NCI-H345 treated with DMSO at 0.1 percent for 48 hours (cell line): ENCODE results near the gene TMEM208.

ENCODE experiments used
- DNase-seq: peaks from one replicate; lab custom pipeline; 2025; ENCODE audit not compliant: unreplicated experiment; lab: John Stamatoyannopoulos, UW

Gene TMEM208

DNA sequence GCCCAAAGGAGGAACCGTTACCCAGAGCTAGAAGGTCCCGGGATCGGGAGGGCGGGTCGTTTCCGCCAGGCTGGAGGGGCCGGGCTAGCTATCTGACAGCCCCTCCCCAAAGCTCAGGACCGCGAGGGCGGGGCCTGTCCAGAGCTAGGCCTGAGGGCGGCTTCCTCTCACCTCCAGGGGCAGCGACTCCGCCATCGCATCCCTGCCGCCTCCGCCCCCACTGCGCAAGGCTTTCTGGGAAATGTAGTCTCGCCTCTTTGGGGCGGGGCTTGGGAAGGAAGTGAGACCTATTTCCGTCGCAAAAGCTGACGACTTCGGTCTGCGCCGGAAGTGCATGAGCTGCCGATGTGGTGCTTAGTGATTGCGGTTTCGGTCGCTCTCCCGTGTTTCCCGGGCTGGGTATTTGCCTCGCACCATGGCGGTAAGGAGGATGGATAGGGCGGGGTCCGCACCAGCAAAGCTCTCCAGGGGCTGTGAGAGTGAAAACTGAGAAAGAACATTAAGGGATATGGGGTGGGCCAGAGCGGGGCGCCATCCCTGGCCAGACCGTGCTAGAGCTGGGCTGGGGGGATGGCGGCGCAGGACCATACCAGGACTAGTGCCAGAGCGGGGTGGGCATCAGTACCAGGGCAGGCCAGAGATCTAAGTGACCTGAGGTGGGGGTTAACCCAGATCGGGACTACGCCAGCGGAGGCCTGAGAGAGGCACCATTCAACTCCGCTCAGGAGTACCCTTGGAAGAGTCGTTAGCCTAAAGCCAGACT lies at the start of gene TMEM208:
Gene TMEM208 (plus strand): TSS at position 327 of the 763 bp plus-strand sequence. CDS start 89 bp downstream, at position 416.
- DNase-seq: peak; percentile 79

DNA sequence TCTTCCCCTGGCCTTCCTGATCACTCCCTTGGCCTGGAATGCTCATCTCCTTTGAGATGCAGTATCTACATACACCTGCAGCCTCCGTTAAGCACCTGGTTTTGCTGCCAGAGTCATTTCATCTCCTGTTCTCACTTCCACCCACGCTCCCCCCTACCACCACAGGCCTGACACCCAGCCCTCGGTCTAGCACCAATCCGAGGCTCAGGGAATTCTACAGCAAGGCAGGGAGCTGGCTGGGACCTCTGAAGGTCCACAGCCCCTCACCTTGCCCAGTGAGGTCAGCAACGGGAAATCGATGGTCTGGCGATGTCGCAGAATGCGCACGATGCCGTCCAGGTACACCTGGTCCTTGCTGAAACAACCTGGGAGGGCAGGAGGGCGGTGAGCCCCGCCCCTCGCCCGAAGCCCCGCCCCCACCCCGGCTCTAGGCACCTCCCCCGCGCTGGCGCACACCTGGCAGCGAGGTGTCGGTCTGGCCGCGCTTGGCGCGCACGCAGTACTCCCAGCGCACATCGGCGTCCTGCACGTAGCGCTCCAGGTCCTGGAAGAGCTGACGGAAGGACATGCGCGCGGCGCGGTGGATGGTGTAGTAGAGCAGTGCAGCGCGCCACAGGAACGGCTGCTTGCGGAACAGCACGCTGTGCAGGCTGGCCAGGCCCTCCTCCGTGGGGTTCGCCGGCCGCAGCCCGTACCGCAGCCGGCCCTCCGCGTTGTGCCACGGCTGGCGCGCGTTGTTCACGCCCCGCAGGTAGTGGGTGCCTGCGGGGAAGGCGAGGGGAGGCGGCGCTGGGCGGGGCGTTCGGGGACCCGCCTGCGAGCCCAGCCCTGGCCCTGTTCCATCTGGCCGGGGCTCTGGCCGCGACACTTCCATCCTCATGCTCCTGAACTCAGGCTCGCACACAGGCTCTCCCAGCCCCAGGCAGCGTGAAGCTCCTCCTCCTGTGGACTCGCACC lies 48.9 kb upstream of the TMEM208 start:
- peak; percentile 57 for DNase-seq

DNA sequence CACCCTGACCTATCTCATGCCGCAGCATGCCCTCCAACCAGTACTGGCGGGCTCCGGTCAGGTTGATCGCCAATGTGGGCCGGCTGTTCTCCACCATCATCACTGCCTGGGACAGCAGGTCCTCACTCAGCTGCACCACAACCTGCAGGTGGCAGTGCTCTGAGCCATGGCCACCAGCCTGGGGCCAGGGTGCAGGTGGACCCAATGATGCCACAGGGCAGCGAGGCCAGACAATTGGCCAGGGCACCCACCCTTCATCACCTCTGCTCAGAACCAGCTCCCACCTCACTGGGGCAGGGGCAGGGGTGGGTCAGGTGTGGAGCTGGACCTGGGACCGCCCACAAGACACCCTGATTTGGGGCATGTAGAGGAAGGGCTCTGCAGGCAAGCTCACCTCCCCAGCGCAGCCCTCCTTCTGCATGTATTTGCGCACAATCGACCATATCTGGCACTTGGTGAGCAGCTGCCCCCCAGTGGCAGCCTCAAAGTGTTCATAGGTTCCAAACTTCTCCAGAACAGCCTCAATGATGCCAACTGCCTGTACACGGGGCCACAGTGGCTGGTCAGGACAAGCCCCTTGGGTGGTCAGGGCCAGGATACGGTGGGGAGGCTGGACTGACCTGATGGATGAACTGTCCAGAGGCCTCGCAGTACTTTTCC lies 47.4 kb upstream of the TMEM208 start:
- DNase-seq: no peak

DNA sequence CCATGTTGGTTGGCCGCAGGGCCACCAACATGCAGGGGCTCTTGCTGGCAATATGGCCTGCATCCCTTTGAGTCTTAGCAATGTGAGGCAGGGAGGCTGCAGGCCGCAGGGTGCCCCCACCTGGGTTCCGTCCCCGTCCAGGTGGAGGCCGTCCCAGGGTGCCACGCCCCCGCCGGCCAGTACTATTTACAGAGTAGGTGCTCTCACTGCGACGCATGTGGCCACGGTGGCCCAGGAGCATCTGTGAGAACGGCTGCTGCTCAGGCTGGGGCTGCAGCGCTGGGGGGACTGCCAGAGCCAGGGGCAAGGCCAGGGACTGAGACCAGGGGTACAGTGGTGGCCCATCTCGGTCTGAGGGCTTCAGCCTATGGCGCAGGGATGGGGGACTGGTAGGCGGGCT lies 46.8 kb upstream of the TMEM208 start:
- DNase-seq: no peak

DNA sequence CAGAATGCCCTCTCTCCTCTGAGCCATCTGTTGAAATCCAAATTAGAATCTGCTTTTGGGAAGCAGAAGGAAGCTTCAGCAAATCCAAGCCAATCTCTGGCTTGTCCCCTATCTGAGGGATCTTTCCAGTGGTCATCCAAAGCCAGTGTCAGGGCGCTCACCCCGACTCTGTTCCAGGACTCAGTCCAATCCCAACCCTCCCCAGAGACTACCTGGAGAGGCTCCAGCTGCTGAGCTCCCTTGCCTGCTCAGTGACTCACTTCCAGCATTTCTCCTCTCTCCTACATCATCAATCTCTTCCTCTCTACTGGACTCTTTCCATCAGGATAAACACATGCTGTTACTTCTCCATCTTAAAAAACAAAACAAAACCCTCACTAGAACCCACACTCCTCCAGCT lies 45.6 kb upstream of the TMEM208 start:
- DNase-seq: no peak

DNA sequence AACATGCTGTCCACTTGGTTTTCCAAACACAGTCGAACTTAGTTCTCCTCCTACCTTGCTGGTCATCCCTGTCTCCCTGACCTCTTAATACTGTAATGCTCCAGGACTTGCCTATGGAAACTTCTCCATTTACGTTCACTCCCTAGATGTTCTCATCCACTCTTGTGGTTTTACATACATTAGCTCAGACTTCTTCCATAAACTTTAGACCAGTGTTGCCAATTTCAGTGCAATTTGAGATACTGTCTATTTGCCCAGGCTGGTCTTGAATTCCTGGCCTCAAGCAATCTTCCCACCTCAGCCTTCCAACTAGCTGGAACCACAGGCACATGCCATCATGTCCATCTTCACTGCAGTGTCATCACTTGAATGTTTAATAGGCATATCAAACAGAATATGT lies 44.6 kb upstream of the TMEM208 start:
- DNase-seq: no peak

DNA sequence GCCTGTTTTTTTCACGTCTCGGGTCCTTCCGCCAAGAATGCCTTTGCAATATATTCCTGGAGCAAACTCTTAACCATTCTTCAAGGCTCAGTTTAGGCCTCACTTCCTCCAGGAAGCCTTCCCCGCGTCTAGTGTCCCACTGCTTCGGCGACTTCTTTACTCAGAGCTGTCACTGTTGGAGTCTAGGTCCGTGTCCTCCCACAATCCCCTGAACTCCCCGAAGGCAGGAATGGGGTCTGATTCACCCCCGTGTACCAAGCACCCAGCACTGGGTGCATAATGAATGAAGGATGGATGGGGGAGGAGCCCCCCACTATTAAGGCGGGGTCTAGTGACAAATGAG lies 43.7 kb upstream of the TMEM208 start:
- DNase-seq: no peak

DNA sequence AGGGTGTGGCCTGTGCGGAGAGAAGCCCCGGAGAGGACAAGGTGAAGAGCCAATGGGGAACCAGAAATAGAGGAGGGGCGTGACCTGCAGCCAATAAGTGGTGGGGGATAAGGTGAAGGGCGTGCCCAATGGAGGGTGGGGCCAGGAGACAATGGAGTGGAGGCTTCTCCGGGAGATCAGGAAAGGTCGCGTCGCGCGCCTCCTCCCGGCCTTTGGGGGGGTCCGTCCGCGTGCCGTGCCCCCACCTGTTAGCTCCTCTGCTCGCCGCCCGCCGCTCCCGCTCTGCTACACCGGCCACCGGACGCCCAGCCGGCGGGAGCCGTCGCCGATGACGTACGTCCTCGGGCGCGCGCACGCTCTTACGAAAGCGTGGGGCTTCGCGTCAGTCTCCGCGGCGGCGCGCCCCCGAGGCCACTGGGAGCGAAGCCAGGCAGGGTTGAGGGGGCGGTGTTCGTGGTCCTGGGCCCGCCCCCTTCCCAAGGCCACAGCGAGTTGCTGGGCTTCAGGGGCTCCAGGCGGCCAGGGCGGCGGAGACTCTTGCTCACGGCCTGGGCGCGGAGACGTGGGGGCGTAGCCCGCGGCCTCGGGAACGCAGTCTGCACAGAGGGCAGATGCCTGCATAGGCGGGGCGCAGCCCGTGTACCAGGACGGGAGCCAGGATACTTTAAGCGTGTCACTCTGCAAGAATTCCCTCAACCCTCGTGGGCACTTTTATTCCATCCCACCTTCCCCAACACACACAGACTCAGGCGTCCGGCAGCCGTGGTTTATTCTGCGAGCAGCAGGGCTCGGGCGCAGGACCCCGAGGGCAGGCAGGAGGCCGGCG lies 43.1 kb upstream of the TMEM208 start, which contains the start of gene MATCAP1:
Gene MATCAP1 (minus strand): TSS at position 337 of the 826 bp plus-strand sequence. CDS start 3,353 bp downstream, outside the sequence.
- peak; percentile 88 for DNase-seq

DNA sequence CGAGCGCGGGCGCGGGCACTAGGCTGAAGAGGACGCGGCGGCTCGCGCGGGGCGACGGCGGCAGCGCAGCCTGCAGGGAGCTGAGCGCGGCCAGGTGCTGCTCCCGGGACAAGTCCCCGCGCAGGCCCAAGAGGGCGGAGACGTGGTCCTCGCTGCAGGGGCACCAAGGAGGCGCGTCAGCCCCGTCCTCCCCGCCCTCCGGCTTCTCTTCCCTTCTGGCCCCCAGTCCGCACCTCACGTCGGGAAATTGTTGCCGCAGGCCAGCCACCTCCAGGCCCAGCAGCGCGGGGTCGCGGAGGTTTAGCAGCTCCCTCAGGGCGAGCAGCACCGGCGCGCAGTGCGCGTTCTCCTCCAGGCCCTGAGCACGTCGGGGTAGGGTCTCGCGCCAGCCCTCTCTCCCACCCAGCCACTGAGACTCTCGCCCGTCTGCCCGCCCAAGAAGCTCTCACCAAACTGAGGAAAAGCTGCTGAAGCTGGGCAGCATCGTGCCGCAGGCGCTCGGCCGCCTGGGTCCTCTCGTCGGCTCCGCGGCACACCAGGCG lies 42.4 kb upstream of the TMEM208 start:
- no peak for DNase-seq

DNA sequence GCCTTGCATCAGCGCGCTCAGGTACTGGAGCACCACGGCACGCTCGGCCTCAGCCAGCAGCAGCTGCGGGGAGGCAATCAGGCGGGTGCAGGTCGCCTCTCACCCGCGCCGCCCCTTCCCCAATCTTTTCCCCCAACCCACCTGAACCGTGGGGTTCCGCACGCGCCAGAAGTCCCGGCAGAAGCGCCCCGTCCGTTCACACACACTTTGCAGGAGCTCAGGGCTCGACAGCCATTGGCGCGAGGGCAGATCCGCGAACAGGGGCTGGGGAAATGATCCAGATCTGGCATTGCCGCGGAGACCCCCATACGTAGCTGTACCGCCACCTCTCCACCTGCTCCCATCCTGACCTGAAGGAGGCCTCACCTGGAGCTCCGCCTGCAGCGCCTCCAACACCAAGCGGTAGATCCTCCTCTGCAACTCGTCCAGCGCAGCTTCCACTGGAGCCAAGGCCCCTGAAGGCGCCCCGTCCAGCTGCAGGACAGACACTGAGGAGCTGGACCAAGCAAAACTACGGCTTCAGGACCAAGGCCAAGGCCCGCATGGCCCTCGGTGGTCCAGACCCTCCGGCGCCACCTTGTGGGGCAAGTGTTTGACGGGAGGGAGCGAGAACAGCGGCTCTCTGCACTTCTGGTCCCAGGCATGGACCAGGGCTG lies 41.8 kb upstream of the TMEM208 start:
- DNase-seq: peak; percentile 50

DNA sequence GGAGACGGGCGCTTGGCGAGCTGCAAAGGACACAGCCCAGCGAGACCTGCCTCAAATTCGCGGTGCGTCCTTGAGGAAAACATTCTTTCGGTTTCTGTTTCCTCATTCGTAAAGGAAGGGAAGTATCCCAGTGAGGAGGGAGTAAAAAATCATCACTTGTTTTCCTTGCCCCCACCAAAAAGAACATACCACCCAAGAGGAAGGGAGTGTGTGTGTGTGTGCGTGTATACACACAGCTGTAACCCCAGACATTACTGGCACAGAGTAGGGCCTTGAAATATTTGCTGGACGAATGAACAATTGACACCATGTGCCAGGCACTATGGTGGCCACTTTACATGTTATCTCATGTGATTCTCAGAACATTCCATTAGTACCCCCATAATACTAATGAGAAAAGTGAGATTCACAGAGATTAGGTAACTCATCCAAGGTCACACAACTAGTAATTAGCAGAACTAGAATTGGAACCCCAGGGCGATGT lies 41.2 kb upstream of the TMEM208 start:
- DNase-seq: no peak

DNA sequence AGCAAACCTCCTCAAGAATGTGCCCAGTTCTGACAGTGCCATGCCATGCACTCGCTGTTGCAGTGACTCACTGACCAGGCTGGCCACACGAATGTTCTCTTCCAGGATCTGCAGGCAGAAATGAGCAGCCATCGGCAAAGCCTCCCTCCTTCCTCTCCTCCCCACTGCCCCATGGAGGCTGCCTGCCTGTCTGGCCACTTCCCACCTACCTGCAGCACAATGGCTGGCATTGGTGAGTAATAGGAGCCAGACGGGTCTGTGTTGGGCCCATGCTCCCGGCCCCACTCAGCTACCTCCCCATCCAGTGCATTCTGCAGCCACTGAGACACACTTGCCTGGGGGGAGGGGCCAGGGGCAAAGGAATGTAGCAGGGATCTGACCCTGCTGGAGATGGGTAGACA lies 40.4 kb upstream of the TMEM208 start:
- no peak for DNase-seq

DNA sequence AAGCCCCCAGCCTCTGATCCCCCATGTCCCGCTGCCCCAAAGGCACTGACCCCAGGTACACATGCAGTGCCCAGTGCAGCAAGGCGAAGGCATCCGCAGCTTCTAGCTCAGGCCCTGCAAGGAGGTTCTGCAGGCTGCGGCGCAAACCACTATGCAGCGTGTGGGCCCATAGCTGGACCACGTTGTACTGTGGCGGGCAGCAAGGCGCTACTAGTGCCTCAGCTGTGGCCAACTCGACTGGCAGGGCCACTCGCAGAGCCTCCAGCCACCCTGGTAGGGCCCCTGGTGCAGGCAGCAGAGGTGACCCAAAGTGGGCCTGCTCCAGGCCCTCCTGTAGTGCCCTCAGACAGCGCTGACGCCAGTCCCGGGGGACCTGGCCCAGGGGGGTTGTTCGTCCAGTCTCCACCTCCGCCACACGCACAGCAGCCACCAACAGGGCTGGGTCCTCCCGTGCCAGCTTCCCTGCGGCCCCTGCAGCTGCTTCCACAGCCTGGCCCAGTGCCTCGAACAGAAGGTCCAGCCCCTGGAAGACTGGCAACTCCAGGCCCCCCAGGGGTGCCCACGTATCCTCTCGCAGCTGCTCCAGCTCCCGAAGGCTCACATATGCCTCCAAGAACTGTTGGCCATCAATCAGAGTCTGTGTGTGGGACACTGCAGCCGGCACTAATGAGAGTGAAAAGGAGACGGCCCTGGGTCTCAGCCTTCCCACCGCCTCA lies 39.6 kb upstream of the TMEM208 start:
- no peak for DNase-seq

DNA sequence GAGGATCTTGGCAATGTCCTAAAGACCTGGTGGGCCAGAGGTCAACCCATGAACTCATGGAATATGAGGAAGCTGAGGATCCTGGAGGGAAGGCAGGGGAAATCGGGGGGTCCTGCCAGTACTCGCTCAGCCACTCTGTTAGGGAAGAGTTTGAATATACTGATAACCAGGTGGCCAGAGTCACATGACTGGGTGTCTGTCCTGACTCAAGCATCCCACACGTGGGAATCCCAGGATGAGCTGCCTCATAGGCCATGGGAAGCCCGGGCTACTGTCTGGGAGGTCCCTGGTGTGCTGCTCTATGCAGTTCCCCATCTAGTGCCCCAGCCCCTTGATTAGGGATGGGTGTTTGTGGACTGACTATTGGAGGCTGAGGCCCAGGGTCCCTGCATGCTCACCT lies 38.6 kb upstream of the TMEM208 start:
- no peak for DNase-seq

DNA sequence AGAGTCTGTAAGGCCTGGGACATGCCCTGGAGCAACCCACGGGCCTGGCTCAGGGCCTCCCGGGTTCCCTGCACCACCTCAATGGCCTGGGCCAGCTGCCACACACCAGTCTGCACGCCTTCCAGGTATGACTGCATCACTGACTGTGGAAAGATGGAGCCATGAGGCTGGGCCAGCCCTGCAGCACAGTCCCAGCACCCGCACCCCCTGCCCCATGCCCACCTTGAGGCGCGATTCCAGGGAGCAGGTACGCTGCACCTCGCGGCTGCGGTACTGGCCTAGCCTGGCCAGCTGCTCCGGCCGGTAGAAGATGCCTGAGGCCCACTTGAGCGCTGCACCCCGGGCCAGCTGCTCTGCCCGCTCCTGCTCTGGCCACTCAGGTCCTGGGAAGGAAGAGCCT lies 38.1 kb upstream of the TMEM208 start:
- no peak for DNase-seq

DNA sequence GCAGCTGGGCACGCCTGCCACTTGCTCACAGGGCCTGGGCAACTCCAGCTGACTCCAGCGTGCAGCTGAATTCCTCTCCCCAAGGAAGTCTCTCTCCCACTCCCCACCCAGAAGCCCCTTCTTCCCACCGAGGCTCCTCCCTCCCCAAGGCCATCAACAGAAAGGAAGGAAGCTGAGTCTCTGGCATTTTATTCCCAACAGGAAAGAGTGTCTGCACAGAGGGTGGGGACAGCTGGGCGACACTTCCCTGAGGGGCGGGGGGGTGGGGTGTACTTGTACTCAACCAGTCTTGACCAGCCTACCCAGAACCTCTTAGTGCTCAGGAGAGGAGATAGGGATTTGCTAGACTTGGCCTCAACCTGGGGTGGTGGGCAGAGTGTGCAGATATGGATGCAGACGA lies 36.9 kb upstream of the TMEM208 start, which contains the start of gene EXOC3L1:
Gene EXOC3L1 (minus strand): TSS at position 96 of the 400 bp plus-strand sequence. CDS start 460 bp downstream, outside the sequence.
- DNase-seq: no peak

DNA sequence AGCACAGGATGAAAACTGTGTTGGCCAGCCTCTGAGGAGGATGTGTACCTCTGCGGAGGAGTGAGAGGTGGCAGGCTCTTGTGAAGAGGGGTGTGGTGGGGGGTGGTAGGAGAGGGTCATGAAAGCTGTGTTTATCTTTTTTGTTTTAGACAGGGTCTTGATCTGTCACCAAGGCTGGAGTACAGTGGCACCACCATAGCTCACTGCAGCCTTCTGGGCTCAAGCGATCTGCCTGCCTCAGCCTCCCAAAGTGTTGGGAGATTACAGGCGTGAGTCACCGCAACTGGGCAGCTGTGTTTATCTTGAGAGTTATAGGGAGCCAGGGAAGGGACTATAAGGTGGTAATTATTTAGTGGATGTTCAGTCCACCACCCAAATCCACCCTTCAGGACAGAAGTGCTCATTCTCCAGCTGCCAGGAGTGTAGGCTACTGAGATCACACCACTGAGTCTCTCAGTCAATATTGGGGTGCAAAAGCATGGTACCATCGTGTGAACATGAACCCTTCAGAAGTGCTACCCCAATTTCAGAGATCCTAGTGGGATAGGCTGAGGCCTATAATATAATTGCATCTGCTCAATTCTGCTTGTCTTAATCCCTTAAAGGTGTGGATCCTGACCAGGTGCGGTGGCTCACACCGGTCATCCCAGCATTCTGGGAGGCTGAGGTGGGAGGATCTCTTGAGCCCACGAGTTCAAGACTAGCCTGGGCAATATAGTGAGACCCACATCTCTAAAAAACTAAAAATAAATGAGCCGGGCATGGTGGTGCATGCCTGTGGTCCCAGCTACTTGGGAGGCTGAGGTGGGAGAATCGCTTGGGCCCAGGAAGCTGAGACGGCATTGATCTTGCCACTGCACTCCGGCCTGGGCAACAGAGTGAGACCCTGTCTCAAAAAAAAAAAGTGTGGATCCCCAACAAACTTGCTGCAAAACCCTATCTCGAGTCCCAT lies 36.2 kb upstream of the TMEM208 start:
- no peak for DNase-seq
